SU-DHL-6 (cell line): Measurements from ENCODE around the gene CCDC40.

Experiments
- H2AFZ ChIP-seq: fragments of 200-600 bp; sonication (generic); 2 replicates; pipeline ENCODE4 v1.6.1; 2014; ENCODE audit warnings: low read depth, mild to moderate bottlenecking, moderate library complexity, mixed read lengths, antibody characterized with exemption, low read length; ENCODE audit not compliant: severe bottlenecking
- H3F3A ChIP-seq: fragments of 200-600 bp; shearing (Covaris generic); 2 replicates; pipeline ENCODE4 v1.6.0; 2016; ENCODE audit warnings: antibody characterized with exemption, mild to moderate bottlenecking; ENCODE audit not compliant: insufficient read depth
- H3K27ac ChIP-seq: fragments of 200-600 bp; sonication (generic); 2 replicates; pipeline ENCODE4 v1.5.1; 2016; ENCODE audit warnings: low read depth, mild to moderate bottlenecking, low read length, moderate library complexity, mixed read lengths
- H3K27me3 ChIP-seq: fragments of 200-600 bp; sonication (generic), shearing (Covaris generic); 2 replicates; pipeline ENCODE4 v1.6.0; 2014; ENCODE audit warnings: mild to moderate bottlenecking, low read length
- H3K36me3 ChIP-seq: fragments of 200-600 bp; sonication (generic); 2 replicates; pipeline ENCODE4 v1.6.1; 2014; ENCODE audit warnings: mild to moderate bottlenecking, low read length, mixed read lengths
- H3K4me2 ChIP-seq: fragments of 300-600, 200-600 bp; shearing (Covaris generic), sonication (generic); 2 replicates; pipeline ENCODE4 v1.6.0; 2014; ENCODE audit warnings: low read length, low read depth, mild to moderate bottlenecking; ENCODE audit not compliant: poor library complexity, severe bottlenecking
- H3K4me3 ChIP-seq: fragments of 200-600 bp; sonication (generic); 2 replicates; pipeline ENCODE4 v1.5.1; 2014; ENCODE audit warnings: antibody characterized with exemption, low read length, mild to moderate bottlenecking, mixed read lengths; ENCODE audit not compliant: insufficient read depth, poor library complexity, severe bottlenecking
- H3K79me2 ChIP-seq: fragments of 200-600 bp; sonication (generic); 2 replicates; pipeline ENCODE4 v1.6.1; 2014; ENCODE audit warnings: mild to moderate bottlenecking, low read length, moderate library complexity; ENCODE audit not compliant: insufficient read depth
- H3K9ac ChIP-seq: fragments of 200-600 bp; sonication (generic); 2 replicates; pipeline ENCODE4 v1.7.0; 2014; ENCODE audit warnings: mild to moderate bottlenecking, low read length
- H3K9me2 ChIP-seq: fragments of 200-600 bp; sonication (generic); replicated peaks from 2 replicates; pipeline ENCODE4 v1.6.1; 2014; ENCODE audit warnings: low read length; ENCODE audit not compliant: insufficient read depth
- H3K9me3 ChIP-seq: fragments of 200-600 bp; sonication (generic); 2 replicates; pipeline ENCODE4 v1.6.1; 2014; ENCODE audit warnings: low read length, mixed read lengths; ENCODE audit not compliant: insufficient read depth
- H4K20me1 ChIP-seq: fragments of 200-600 bp; sonication (generic); 2 replicates; pipeline ENCODE4 v1.6.1; 2014; ENCODE audit warnings: low read depth, mild to moderate bottlenecking, antibody characterized with exemption, low read length, moderate library complexity, mixed read lengths
- CTCF ChIP-seq: fragments of 200-600 bp; sonication (generic); IDR thresholded peaks from one replicate; pipeline ENCODE4 v1.5.1; 2017; ENCODE audit warnings: antibody characterized with exemption, mild to moderate bottlenecking, low read length, moderate library complexity; ENCODE audit not compliant: insufficient read depth, poor library complexity, severe bottlenecking
- EZH2phosphoT487 ChIP-seq: fragments of 200-600 bp; sonication (generic), shearing (Covaris generic); conservative IDR thresholded peaks from 2 replicates; pipeline ENCODE4 v1.6.1; 2018; ENCODE audit warnings: mild to moderate bottlenecking, antibody characterized with exemption, low read length, moderate library complexity, mixed read lengths

The CCDC40 gene

GRCh38 chr17:80104956-80105375 is 68.5 kb downstream of the CCDC40 start:
- H2AFZ ChIP-seq = no peak overlapping the region
- no peak overlapping the region for H3K4me2 ChIP-seq
- H3K9ac ChIP-seq = no peak overlapping the region
- H3K27me3 ChIP-seq = no peaks in the 10 kb centered on the region
- no peaks in the 10 kb centered on the region for H3K36me3 ChIP-seq
- H3K4me3 ChIP-seq = no peak overlapping the region
- H3K79me2 ChIP-seq = no peaks in the 10 kb centered on the region
- H3K9me2 ChIP-seq = no peaks in the 10 kb centered on the region
- no peaks in the 10 kb centered on the region for H3F3A ChIP-seq
- H3K27ac ChIP-seq = no peak overlapping the region
- no peak for TF ChIP-seq CTCF
- no peaks in the 10 kb centered on the region for H4K20me1 ChIP-seq
- no peaks in the 10 kb centered on the region for H3K9me3 ChIP-seq

GRCh38 chr17:80105762-80106161 is 69.3 kb downstream of the CCDC40 start:
- no peaks in the 10 kb centered on the region for H3K9me3 ChIP-seq
- H3K36me3 ChIP-seq = no peaks in the 10 kb centered on the region
- no peaks in the 10 kb centered on the region for H3K9me2 ChIP-seq
- no peak overlapping the region for H3K9ac ChIP-seq
- H3K79me2 ChIP-seq = no peaks in the 10 kb centered on the region
- TF ChIP-seq CTCF = no peak
- TF ChIP-seq EZH2phosphoT487 = no peak
- H3K27me3 ChIP-seq = no peaks in the 10 kb centered on the region
- H3K4me3 ChIP-seq = no peak overlapping the region
- H3K4me2 ChIP-seq = no peak overlapping the region
- H3K27ac ChIP-seq = no peak overlapping the region
- H2AFZ ChIP-seq = no peak overlapping the region
- no peaks in the 10 kb centered on the region for H3F3A ChIP-seq
- no peaks in the 10 kb centered on the region for H4K20me1 ChIP-seq

GRCh38 chr17:80106176-80106575 is 69.7 kb downstream of the CCDC40 start:
- H4K20me1 ChIP-seq = no peaks in the 10 kb centered on the region
- no peak overlapping the region for H3K4me3 ChIP-seq
- no peak overlapping the region for H3K27ac ChIP-seq
- no peak overlapping the region for H3K9ac ChIP-seq
- no peaks in the 10 kb centered on the region for H3K9me3 ChIP-seq
- no peaks in the 10 kb centered on the region for H3K9me2 ChIP-seq
- H3K27me3 ChIP-seq = no peaks in the 10 kb centered on the region
- H2AFZ ChIP-seq = no peak overlapping the region
- TF ChIP-seq EZH2phosphoT487 (no peak), CTCF (no peak)
- H3K4me2 ChIP-seq = no peak overlapping the region
- no peaks in the 10 kb centered on the region for H3F3A ChIP-seq
- H3K36me3 ChIP-seq = no peaks in the 10 kb centered on the region
- no peaks in the 10 kb centered on the region for H3K79me2 ChIP-seq

GRCh38 chr17:80106751-80107150 is 70.3 kb downstream of the CCDC40 start:
- Histone ChIP-seq H3K9me2 (no peaks in the 10 kb centered on the region), H3K36me3 (no peaks in the 10 kb centered on the region), H4K20me1 (no peaks in the 10 kb centered on the region), H3K79me2 (no peaks in the 10 kb centered on the region), H3K27me3 (no peaks in the 10 kb centered on the region), H3K9me3 (no peaks in the 10 kb centered on the region), H3K9ac (no peak overlapping the region), H3K4me2 (no peak overlapping the region), H3K4me3 (no peak overlapping the region), H3K27ac (no peak overlapping the region), H3F3A (no peaks in the 10 kb centered on the region), H2AFZ (no peak overlapping the region)
- no peak for TF ChIP-seq EZH2phosphoT487
- no peak for TF ChIP-seq CTCF
